Measurements from ENCODE around the gene SLC12A9. TPM values are rescaled to one million over a fixed set of nuclear protein-coding genes. Genes with fewer than 3 reads are reported as not detected.
A peak's percentile ranks its signal among the peaks of the same experiment; 100 is the strongest.
"Not testable (repeated sequence)": the region's sequence is repeated elsewhere in the genome, so short reads cannot be mapped to it uniquely, and the experiment has no call there.

Gene SLC12A9
- total RNA-seq, 4 donors from 2014 or later = 21.0 to 46.2 (median 23.1) TPM

DNA sequence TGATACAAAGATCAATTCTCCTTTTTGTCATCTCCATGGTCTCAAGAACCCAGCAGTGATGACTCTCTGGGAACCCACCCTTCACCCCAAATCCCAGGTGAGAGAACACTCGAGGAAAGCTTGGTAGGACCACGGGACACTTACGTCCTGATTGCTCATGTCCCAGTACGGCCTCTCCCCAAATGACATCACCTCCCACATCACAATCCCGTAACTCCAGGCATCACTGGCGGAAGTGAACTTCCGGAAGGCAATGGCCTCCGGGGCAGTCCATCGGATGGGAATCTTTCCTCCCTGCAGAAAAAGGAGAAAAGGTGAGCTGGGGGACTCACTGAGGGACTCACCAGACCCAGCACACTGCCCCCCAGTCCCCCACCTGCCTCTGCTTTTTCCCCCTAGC lies 46.2 kb upstream of the SLC12A9 start:
- Histone ChIP-seq H3K27ac (peak overlapping the region in 2 of 4 donors; percentile 70 to 72), H3K4me1 (peaks cover 20 to 27% (median 23%) of the 10 kb centered on the region in 4 donors), H3K9me3 (no peaks in the 10 kb centered on the region), H3K4me3 (no peak overlapping the region), H3K36me3 (peaks cover 0 to 14% (median 0%) of the 10 kb centered on the region in 4 donors), H3K27me3 (no peaks in the 10 kb centered on the region)
- no peak for DNase-seq
- in situ Hi-C loops (cut with MboI; ENCODE audit: low pct_ligation_motif_present in 1 of 4, low pct_unique_long_range_greater_than_20kb in 1 of 4, low sequenced_read_pairs in 3 of 4) (no loop called here), intact Hi-C loops (cut with DNase I; ENCODE audit: low total_unique reads) (no loop called here)
- WGBS, 2 donors (ENCODE audit: low coverage in 1 of 2) = 90 to 100% methylated on average over 7 to 9 of the region's 9 CpGs
- no peak for TF ChIP-seq POLR2A (IDR thresholded peaks at IDR 0.05)
- TF ChIP-seq, protein P1, sequence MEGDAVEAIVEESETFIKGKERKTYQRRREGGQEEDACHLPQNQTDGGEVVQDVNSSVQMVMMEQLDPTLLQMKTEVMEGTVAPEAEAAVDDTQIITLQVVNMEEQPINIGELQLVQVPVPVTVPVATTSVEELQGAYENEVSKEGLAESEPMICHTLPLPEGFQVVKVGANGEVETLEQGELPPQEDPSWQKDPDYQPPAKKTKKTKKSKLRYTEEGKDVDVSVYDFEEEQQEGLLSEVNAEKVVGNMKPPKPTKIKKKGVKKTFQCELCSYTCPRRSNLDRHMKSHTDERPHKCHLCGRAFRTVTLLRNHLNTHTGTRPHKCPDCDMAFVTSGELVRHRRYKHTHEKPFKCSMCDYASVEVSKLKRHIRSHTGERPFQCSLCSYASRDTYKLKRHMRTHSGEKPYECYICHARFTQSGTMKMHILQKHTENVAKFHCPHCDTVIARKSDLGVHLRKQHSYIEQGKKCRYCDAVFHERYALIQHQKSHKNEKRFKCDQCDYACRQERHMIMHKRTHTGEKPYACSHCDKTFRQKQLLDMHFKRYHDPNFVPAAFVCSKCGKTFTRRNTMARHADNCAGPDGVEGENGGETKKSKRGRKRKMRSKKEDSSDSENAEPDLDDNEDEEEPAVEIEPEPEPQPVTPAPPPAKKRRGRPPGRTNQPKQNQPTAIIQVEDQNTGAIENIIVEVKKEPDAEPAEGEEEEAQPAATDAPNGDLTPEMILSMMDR (IDR thresholded peaks at IDR 0.05) = no peak
- no peak for TF ChIP-seq EP300 (IDR thresholded peaks at IDR 0.05; ENCODE audit: low read depth)
- no peak for TF ChIP-seq POLR2AphosphoS5 (IDR thresholded peaks at IDR 0.05)

DNA sequence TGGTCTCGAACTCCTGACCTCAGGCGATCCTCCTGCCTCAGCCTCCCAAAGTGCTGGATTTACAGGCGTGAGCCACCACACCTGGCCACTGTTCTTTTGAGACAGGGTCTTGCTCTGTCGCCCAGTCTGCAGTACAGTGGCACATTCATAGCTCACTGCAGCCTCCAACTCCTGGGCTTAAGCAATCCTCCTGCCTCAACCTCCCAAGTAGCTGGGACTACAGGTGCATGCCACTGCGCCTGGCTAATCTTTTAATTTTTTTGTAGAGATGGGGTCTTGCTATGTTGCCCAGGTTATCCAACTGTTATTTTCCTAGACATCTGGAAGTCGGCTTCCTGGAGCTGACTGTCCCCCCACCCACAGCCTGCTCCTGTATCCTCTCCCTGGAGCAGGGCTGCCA lies 45.6 kb upstream of the SLC12A9 start:
- Histone ChIP-seq H3K36me3 (peaks cover 0 to 18% (median 0%) of the 10 kb centered on the region in 4 donors), H3K4me1 (peaks cover 17 to 21% (median 21%) of the 10 kb centered on the region in 4 donors)
- WGBS, 2 donors (ENCODE audit: low coverage in 1 of 2) = 96% methylated on average over 6 of the region's 6 CpGs; no CpG with 5 or more reads in 1 of the 2 donors
- H3K9me3 ChIP-seq; H3K27me3 ChIP-seq; in situ Hi-C loops (cut with MboI; ENCODE audit: low pct_ligation_motif_present in 1 of 4, low pct_unique_long_range_greater_than_20kb in 1 of 4, low sequenced_read_pairs in 3 of 4); H3K4me3 ChIP-seq; H3K27ac ChIP-seq; DNase-seq; intact Hi-C loops (cut with DNase I; ENCODE audit: low total_unique reads): not testable (repeated sequence)

DNA sequence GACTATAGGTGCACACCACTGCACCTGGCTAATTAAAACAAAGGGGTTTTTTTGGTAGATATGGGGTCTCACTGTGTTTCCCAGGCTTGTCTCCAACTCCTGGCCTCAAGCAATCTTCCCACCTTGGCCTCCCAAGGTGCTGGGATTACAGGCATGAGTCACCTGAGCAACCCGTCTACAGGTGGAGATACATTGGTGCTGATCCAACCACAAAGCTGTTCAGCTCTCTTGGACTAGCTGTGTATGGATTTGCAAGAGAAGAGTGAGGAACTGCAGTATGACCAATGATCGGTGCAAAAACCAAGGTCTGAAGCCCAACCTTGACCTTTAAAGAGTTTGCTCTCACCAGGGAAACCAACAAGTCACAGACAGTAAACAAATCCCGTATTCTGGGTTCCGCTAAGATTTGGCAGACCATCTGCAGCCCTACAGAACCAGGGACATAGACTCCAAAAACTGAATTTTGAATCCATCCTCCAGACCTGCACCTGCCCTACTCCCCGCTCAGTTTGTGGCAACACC lies 44.1 kb upstream of the SLC12A9 start:
- Histone ChIP-seq H3K4me3 (no peak overlapping the region), H3K36me3 (peaks cover 0 to 21% (median 4%) of the 10 kb centered on the region in 4 donors), H3K4me1 (peaks cover 5 to 6% (median 5%) of the 10 kb centered on the region in 4 donors), H3K9me3 (no peaks in the 10 kb centered on the region), H3K27me3 (no peaks in the 10 kb centered on the region), H3K27ac (no peak overlapping the region)
- intact Hi-C loops (cut with DNase I; ENCODE audit: low total_unique reads) = no loop called here
- in situ Hi-C loops (cut with MboI; ENCODE audit: low pct_ligation_motif_present in 1 of 4, low pct_unique_long_range_greater_than_20kb in 1 of 4, low sequenced_read_pairs in 3 of 4) = no loop called here
- TF ChIP-seq POLR2AphosphoS5 (IDR thresholded peaks at IDR 0.05) (no peak), POLR2A (IDR thresholded peaks at IDR 0.05) (no peak), EP300 (IDR thresholded peaks at IDR 0.05; ENCODE audit: low read depth) (no peak)
- TF ChIP-seq, protein P1 (IDR thresholded peaks at IDR 0.05) = no peak
- WGBS, 2 donors (ENCODE audit: low coverage in 1 of 2) = 79 to 82% methylated on average over 3 to 5 of the region's 5 CpGs
- no peak for DNase-seq

DNA sequence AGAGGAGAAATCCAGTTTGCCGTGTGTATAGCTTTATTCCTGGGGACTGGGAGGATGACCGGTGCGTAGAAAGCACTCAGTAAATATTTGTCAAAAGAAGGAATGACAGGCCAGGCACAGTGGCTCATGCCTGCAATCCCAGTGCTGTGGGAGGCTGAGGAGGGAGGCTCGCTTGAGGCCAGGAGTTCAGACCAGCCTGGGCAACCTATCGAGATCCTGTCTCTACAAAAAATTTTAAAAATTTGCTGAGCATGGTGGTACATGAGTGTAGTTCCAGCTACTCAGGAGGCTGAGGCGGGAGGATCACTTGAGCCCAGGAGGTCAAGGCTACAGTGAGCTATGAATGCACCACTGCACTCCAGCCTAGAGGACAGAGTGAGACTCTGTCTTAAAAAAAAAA lies 41.0 kb upstream of the SLC12A9 start:
- in situ Hi-C loops (cut with MboI; ENCODE audit: low pct_ligation_motif_present in 1 of 4, low pct_unique_long_range_greater_than_20kb in 1 of 4, low sequenced_read_pairs in 3 of 4) (no loop called here), intact Hi-C loops (cut with DNase I; ENCODE audit: low total_unique reads) (no loop called here)
- TF ChIP-seq POLR2A (IDR thresholded peaks at IDR 0.05) = no peak
- TF ChIP-seq EP300 (IDR thresholded peaks at IDR 0.05; ENCODE audit: low read depth) = no peak
- TF ChIP-seq, protein P1 (IDR thresholded peaks at IDR 0.05) = no peak
- no peak for TF ChIP-seq POLR2AphosphoS5 (IDR thresholded peaks at IDR 0.05)
- no peak for DNase-seq
- Histone ChIP-seq H3K27me3 (no peaks in the 10 kb centered on the region), H3K9me3 (no peaks in the 10 kb centered on the region), H3K36me3 (peaks cover 0 to 33% (median 6%) of the 10 kb centered on the region in 4 donors), H3K4me3 (no peak overlapping the region), H3K4me1 (no peaks in the 10 kb centered on the region), H3K27ac (no peak overlapping the region)
- WGBS, 2 donors (ENCODE audit: low coverage in 1 of 2) = 86 to 100% methylated on average over 1 to 6 of the region's 6 CpGs

DNA sequence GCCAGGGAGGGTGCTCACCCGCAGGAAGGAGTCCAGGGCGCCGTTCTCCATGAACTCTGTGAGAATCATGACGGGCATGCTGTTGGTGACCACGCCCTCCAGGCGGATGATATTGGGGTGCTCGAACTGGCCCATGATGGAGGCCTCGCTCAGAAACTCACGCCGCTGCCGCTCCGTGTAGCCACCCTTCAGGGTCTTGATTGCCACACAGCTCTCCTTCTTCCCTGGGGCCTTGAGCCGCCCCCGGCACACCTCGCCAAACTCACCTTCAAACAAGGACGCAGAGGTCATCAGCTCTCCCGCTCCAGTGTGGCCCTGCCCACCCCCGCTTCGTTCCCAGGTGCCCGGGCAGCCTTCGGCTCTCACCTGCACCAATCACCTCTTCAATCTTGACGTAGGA lies 39.8 kb upstream of the SLC12A9 start:
- Histone ChIP-seq H3K27me3 (no peaks in the 10 kb centered on the region), H3K27ac (no peak overlapping the region), H3K36me3 (peaks cover 0 to 32% (median 6%) of the 10 kb centered on the region in 4 donors), H3K9me3 (no peaks in the 10 kb centered on the region), H3K4me3 (no peak overlapping the region), H3K4me1 (no peaks in the 10 kb centered on the region)
- in situ Hi-C loops (cut with MboI; ENCODE audit: low pct_ligation_motif_present in 1 of 4, low pct_unique_long_range_greater_than_20kb in 1 of 4, low sequenced_read_pairs in 3 of 4) = no loop called here
- TF ChIP-seq EP300 (IDR thresholded peaks at IDR 0.05; ENCODE audit: low read depth) (no peak), POLR2AphosphoS5 (IDR thresholded peaks at IDR 0.05) (no peak), POLR2A (IDR thresholded peaks at IDR 0.05) (no peak)
- TF ChIP-seq, protein P1 (IDR thresholded peaks at IDR 0.05) = no peak
- no peak for DNase-seq
- WGBS, 2 donors (ENCODE audit: low coverage in 1 of 2) = 94 to 95% methylated on average over 10 to 22 of the region's 22 CpGs
- intact Hi-C loops (cut with DNase I; ENCODE audit: low total_unique reads) = no loop called here

DNA sequence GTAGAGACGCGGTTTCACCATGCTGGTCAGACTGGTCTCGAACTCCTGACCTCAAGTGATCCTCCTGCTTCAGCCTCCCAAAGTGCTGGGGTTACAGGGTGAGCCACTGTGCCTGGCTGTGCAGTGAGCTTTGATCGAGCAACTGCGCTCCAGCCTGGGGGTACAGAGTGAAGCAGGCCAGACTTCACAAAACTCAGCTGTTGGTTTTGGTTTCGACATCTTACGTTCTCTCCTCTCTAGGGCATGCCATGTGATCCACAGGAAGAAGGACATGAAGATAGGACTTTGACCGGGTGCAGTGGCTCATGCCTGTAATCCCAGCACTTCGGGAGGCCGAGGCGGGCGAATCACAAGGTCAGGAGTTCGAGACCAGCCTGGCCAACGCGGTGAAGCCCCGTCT lies 36.0 kb upstream of the SLC12A9 start:
- intact Hi-C loops (cut with DNase I; ENCODE audit: low total_unique reads); H3K27ac ChIP-seq; H3K9me3 ChIP-seq; H3K4me3 ChIP-seq; DNase-seq; H3K4me1 ChIP-seq; in situ Hi-C loops (cut with MboI; ENCODE audit: low pct_ligation_motif_present in 1 of 4, low pct_unique_long_range_greater_than_20kb in 1 of 4, low sequenced_read_pairs in 3 of 4); H3K27me3 ChIP-seq: not testable (repeated sequence)
- 92% methylated on average over 16 of the region's 16 CpGs; no CpG with 5 or more reads in 1 of the 2 donors for WGBS, 2 donors (ENCODE audit: low coverage in 1 of 2)
- H3K36me3 ChIP-seq = peaks cover 0 to 26% (median 8%) of the 10 kb centered on the region in 4 donors
